Stimulated activated naive B cell treated with anti-CD40 and anti-IgM and Interleukin-4, amounts not matched to agents 10 μg/mL and 1 μg/mL and 100 μg/mL, for 72 hours (primary cell): ENCODE measurements around the gene HOXD13.

ENCODE experiments used
- ATAC-seq, 2 donors: fragments of 150-1000 bp; cut with Tn5 transposase; replicated peaks; 2 replicates each; pipeline ENCODE4 v1.10.0; 2021; ENCODE audit warnings: moderate library complexity in 1 of 2
- DNase-seq: peaks from one replicate; pipeline ENCODE4 v3.0.0; 2021
- H3K27ac Mint-ChIP-seq: one replicate; pipeline ENCODE4 v1.8.0; 2022; ENCODE audit warnings: mild to moderate bottlenecking, mixed read lengths
- H3K27me3 Mint-ChIP-seq, 2 donors: one replicate each; pipeline ENCODE4 v1.8.0; 2022; ENCODE audit warnings: mixed read lengths in 2 of 2
- H3K36me3 Mint-ChIP-seq, 2 donors: one replicate each; pipeline ENCODE4 v1.8.0; 2022; ENCODE audit warnings: mixed read lengths in 2 of 2, mild to moderate bottlenecking in 1 of 2
- H3K4me1 Mint-ChIP-seq, 2 donors: one replicate each; pipeline ENCODE4 v1.8.0; 2022; ENCODE audit warnings: mixed read lengths in 2 of 2, mild to moderate bottlenecking in 1 of 2
- H3K4me3 Mint-ChIP-seq, 2 donors: one replicate each; pipeline ENCODE4 v1.8.0; 2022; ENCODE audit warnings: mild to moderate bottlenecking in 2 of 2, mixed read lengths in 2 of 2, moderate library complexity in 1 of 2
- H3K9me3 Mint-ChIP-seq, 2 donors: one replicate each; pipeline ENCODE4 v1.8.0; 2022; ENCODE audit warnings: mixed read lengths in 2 of 2, mild to moderate bottlenecking in 1 of 2

Gene HOXD13

GRCh38 chr2:176111846-176112374 lies 19.4 kb downstream of the HOXD13 start:
- Mint-ChIP-seq H3K4me1 (peaks cover 7 to 15% of the 10 kb centered on the region in 2 donors), H3K27ac (peak overlapping the region; percentile 51), H3K27me3 (peaks cover 63 to 74% of the 10 kb centered on the region in 2 donors), H3K4me3 (peak overlapping the region in 1 of 2 donors; percentile 13), H3K9me3 (peaks cover 0 to 2% of the 10 kb centered on the region in 2 donors), H3K36me3 (peaks cover 0 to 2% of the 10 kb centered on the region in 2 donors)
- DNase-seq (no peak), ATAC-seq (no peak)

- no peak for DNase-seq
- H3K36me3 Mint-ChIP-seq = peaks cover 0 to 2% of the 10 kb centered on the region in 2 donors
- H3K27me3 Mint-ChIP-seq = peaks cover 66 to 76% of the 10 kb centered on the region in 2 donors
- peaks cover 0 to 2% of the 10 kb centered on the region in 2 donors for H3K9me3 Mint-ChIP-seq
- ATAC-seq = no peak
- H3K4me1 Mint-ChIP-seq = peaks cover 7 to 15% of the 10 kb centered on the region in 2 donors
- peak overlapping the region; percentile 56 for H3K27ac Mint-ChIP-seq
- H3K4me3 Mint-ChIP-seq = peak overlapping the region; percentile 6 to 8
Measured at GRCh38 chr2:176112375-176113302, 20.1 kb downstream of the HOXD13 start.

GRCh38 chr2:176114120-176114929 lies 21.8 kb downstream of the HOXD13 start:
- Mint-ChIP-seq H3K27me3 (peaks cover 73 to 83% of the 10 kb centered on the region in 2 donors), H3K27ac (peak overlapping the region; percentile 26), H3K9me3 (peaks cover 0 to 2% of the 10 kb centered on the region in 2 donors), H3K4me1 (peaks cover 8 to 11% of the 10 kb centered on the region in 2 donors), H3K36me3 (peaks cover 0 to 2% of the 10 kb centered on the region in 2 donors), H3K4me3 (no peak overlapping the region)
- no peak for ATAC-seq
- no peak for DNase-seq

- H3K4me1 Mint-ChIP-seq = peaks cover 8 to 11% of the 10 kb centered on the region in 2 donors
- peaks cover 0 to 2% of the 10 kb centered on the region in 2 donors for H3K36me3 Mint-ChIP-seq
- DNase-seq (no peak), ATAC-seq (no peak)
- no peak overlapping the region for H3K4me3 Mint-ChIP-seq
- H3K27me3 Mint-ChIP-seq = peaks cover 75 to 83% of the 10 kb centered on the region in 2 donors
- H3K9me3 Mint-ChIP-seq = peaks cover 0 to 2% of the 10 kb centered on the region in 2 donors
- no peak overlapping the region for H3K27ac Mint-ChIP-seq
Measured at GRCh38 chr2:176114930-176115625, 22.6 kb downstream of the HOXD13 start.

GRCh38 chr2:176115883-176116813 lies 23.6 kb downstream of the HOXD13 start, which contains the start of gene HOXD10:
HOXD10 (plus strand) TSS chr2:176116778; CDS start chr2:176116834, 56 bp downstream.
- DNase-seq = no peak
- Mint-ChIP-seq H3K4me1 (peaks cover 8 to 9% of the 10 kb centered on the region in 2 donors), H3K36me3 (peaks cover 0 to 2% of the 10 kb centered on the region in 2 donors), H3K9me3 (peaks cover 0 to 2% of the 10 kb centered on the region in 2 donors), H3K27me3 (peaks cover 80 to 92% of the 10 kb centered on the region in 2 donors), H3K27ac (peak within 1 kb of the TSS; percentile 72), H3K4me3 (no peak within 1 kb of the TSS)
- no peak for ATAC-seq

- no peak for ATAC-seq
- H3K36me3 Mint-ChIP-seq = peaks cover 0 to 4% of the 10 kb centered on the region in 2 donors
- H3K9me3 Mint-ChIP-seq = peaks cover 0 to 2% of the 10 kb centered on the region in 2 donors
- peaks cover 5 to 7% of the 10 kb centered on the region in 2 donors for H3K4me1 Mint-ChIP-seq
- no peak for DNase-seq
- H3K4me3 Mint-ChIP-seq = no peak overlapping the region
- H3K27me3 Mint-ChIP-seq = peaks cover 77 to 86% of the 10 kb centered on the region in 2 donors
- peak overlapping the region; percentile 72 for H3K27ac Mint-ChIP-seq
Measured at GRCh38 chr2:176117162-176117822, 24.8 kb downstream of the HOXD13 start.

GRCh38 chr2:176117823-176118371 lies 25.4 kb downstream of the HOXD13 start:
- ATAC-seq = no peak
- Mint-ChIP-seq H3K36me3 (peaks cover 0 to 4% of the 10 kb centered on the region in 2 donors), H3K4me3 (no peak overlapping the region)

GRCh38 chr2:176118601-176119339 lies 26.2 kb downstream of the HOXD13 start:
- DNase-seq = no peak

More at GRCh38 chr2:176117823-176118371, 25.4 kb downstream of the HOXD13 start:
- Mint-ChIP-seq H3K27me3 (peaks cover 71 to 80% of the 10 kb centered on the region in 2 donors), H3K4me1 (peaks cover 6 to 12% of the 10 kb centered on the region in 2 donors), H3K9me3 (peaks cover 0 to 2% of the 10 kb centered on the region in 2 donors), H3K27ac (no peak overlapping the region)
- DNase-seq = no peak

GRCh38 chr2:176120364-176121189 lies 28.1 kb downstream of the HOXD13 start:
- DNase-seq = no peak
- Mint-ChIP-seq H3K9me3 (peaks cover 0 to 2% of the 10 kb centered on the region in 2 donors), H3K4me1 (peaks cover 12 to 22% of the 10 kb centered on the region in 2 donors), H3K4me3 (no peak overlapping the region), H3K36me3 (peaks cover 0 to 4% of the 10 kb centered on the region in 2 donors), H3K27me3 (peaks cover 78 to 86% of the 10 kb centered on the region in 2 donors), H3K27ac (peak overlapping the region; percentile 51)
- ATAC-seq = no peak

More at GRCh38 chr2:176118601-176119339, 26.2 kb downstream of the HOXD13 start:
- Mint-ChIP-seq H3K9me3 (peaks cover 0 to 2% of the 10 kb centered on the region in 2 donors), H3K4me1 (peaks cover 8 to 14% of the 10 kb centered on the region in 2 donors), H3K36me3 (peaks cover 0 to 4% of the 10 kb centered on the region in 2 donors), H3K27ac (no peak overlapping the region), H3K4me3 (peak overlapping the region in 1 of 2 donors; percentile 29), H3K27me3 (peaks cover 69 to 82% of the 10 kb centered on the region in 2 donors)
- no peak for ATAC-seq

GRCh38 chr2:176121190-176122051 lies 28.9 kb downstream of the HOXD13 start:
- Mint-ChIP-seq H3K27me3 (peaks cover 77 to 84% of the 10 kb centered on the region in 2 donors), H3K27ac (peak overlapping the region; percentile 51), H3K4me1 (peaks cover 10 to 19% of the 10 kb centered on the region in 2 donors), H3K9me3 (peaks cover 0 to 2% of the 10 kb centered on the region in 2 donors), H3K36me3 (peaks cover 0 to 2% of the 10 kb centered on the region in 2 donors), H3K4me3 (peak overlapping the region in 1 of 2 donors; percentile 14)
- no peak for DNase-seq
- no peak for ATAC-seq
